ENCODE data around the gene UVRAG.

- no peak for TF ChIP-seq POLR2A (IDR thresholded peaks at IDR 0.05; ENCODE audit: low read length)
- no peak for TF ChIP-seq GATA1 (IDR thresholded peaks at IDR 0.05; ENCODE audit: low read depth, low read length)
Observed at GRCh38 chr11:75826461-75827230, 11.6 kb downstream of the UVRAG start.
